KMS-11 (cell line): Measurements from ENCODE around the gene LIMK1.

Source experiments
- H2AFZ ChIP-seq: fragments of 200-600 bp; sonication (generic); 2 replicates; pipeline ENCODE4 v1.6.1; 2016; ENCODE audit warnings: antibody characterized with exemption, mixed run types, low read depth
- H3K27ac ChIP-seq: fragments of 200-600 bp; sonication (generic); 2 replicates; pipeline ENCODE4 v1.6.1; 2016; ENCODE audit warnings: mild to moderate bottlenecking, mixed run types
- H3K27me3 ChIP-seq: fragments of 200-600 bp; sonication (generic); 2 replicates; pipeline ENCODE4 v1.6.1; 2017; ENCODE audit warnings: mild to moderate bottlenecking, low read depth, mixed run types, moderate library complexity; ENCODE audit not compliant: insufficient read depth
- H3K36me3 ChIP-seq: fragments of 200-600 bp; sonication (generic); 2 replicates; pipeline ENCODE4 v1.6.1; 2017; ENCODE audit warnings: mild to moderate bottlenecking, mixed run types; ENCODE audit not compliant: insufficient read depth
- H3K4me1 ChIP-seq: fragments of 200-600 bp; sonication (generic); 2 replicates; pipeline ENCODE4 v1.6.1; 2016; ENCODE audit warnings: mild to moderate bottlenecking, low read depth, mixed run types; ENCODE audit not compliant: poor library complexity, severe bottlenecking
- H3K4me2 ChIP-seq: fragments of 200-600 bp; sonication (generic); 2 replicates; pipeline ENCODE4 v1.7.0; 2016; ENCODE audit warnings: mild to moderate bottlenecking, mixed run types
- H3K4me3 ChIP-seq: fragments of 200-600 bp; sonication (generic); IDR thresholded peaks from 2 replicates; pipeline ENCODE4 v1.6.1; 2017; ENCODE audit warnings: low read depth, low read length, mixed read lengths; ENCODE audit not compliant: insufficient read depth
- H3K79me2 ChIP-seq: fragments of 200-600 bp; sonication (generic); 2 replicates; pipeline ENCODE4 v1.6.1; 2016; ENCODE audit warnings: low read depth, mixed run types; ENCODE audit not compliant: insufficient read depth
- H3K9ac ChIP-seq: fragments of 200-600 bp; sonication (generic); 2 replicates; pipeline ENCODE4 v1.6.1; 2016; ENCODE audit warnings: mild to moderate bottlenecking, mixed run types
- H4K20me1 ChIP-seq: fragments of 200-600 bp; sonication (generic); 2 replicates; pipeline ENCODE4 v1.6.1; 2016; ENCODE audit warnings: mild to moderate bottlenecking, mixed run types; ENCODE audit not compliant: insufficient read depth
- CTCF ChIP-seq: fragments of 200-600 bp; sonication (generic); conservative IDR thresholded peaks from 2 replicates; pipeline ENCODE4 v1.6.1; 2017; ENCODE audit warnings: low read depth, mild to moderate bottlenecking, antibody characterized with exemption, low read length, moderate library complexity, mixed read lengths

Gene LIMK1

DNA sequence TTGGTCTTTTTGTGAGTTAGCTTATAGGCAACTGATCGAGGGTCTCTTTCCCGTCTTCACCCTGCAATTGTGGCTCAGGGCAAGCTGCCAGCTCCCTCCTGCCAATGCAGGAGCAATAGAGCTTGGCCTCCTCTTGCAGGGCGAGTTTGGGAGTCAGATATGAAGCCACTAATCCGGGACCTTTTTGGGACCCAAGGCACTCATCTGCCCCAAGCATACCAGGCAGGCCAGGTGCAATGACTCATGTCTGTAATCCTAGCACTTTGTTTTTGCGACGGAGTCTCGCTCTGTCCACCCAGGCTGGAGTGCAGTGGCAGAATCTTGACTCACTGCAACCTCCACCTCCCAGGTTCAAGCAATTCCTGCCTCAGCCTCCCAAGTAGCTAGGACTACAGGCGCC, 21.1 kb downstream of the LIMK1 start:
- Histone ChIP-seq H3K36me3 (no peaks in the 10 kb centered on the region), H3K27ac (no peak overlapping the region), H3K4me1 (no peaks in the 10 kb centered on the region), H2AFZ (no peak overlapping the region), H4K20me1 (no peaks in the 10 kb centered on the region), H3K27me3 (no peaks in the 10 kb centered on the region), H3K79me2 (no peaks in the 10 kb centered on the region), H3K4me2 (no peak overlapping the region), H3K9ac (no peak overlapping the region), H3K4me3 (no peak overlapping the region)
- no peak for TF ChIP-seq CTCF

DNA sequence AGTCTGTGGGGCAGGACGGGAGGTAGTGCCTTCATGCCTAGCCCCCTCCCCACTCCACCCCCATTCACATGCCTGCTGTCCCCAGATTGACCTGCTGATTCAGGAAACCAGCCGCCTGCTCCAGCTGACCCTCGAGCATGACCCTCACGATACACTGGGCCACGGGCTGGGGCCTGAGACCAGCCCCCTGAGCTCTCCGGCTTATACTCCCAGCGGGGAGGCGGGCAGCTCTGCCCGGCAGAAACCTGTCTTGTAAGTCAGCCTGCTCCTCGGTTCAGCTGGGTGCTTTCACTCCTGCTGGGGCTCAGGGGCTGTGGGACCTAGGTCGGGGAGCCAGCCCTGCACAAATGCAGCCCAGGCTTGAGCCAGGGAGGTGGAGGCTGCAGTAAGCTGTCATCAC, 22.4 kb downstream of the LIMK1 start:
- Histone ChIP-seq H4K20me1 (no peaks in the 10 kb centered on the region), H3K4me2 (no peak overlapping the region), H3K79me2 (no peaks in the 10 kb centered on the region), H3K9ac (no peak overlapping the region), H3K27me3 (no peaks in the 10 kb centered on the region), H3K27ac (no peak overlapping the region), H3K36me3 (no peaks in the 10 kb centered on the region), H2AFZ (no peak overlapping the region), H3K4me1 (no peaks in the 10 kb centered on the region), H3K4me3 (no peak overlapping the region)
- TF ChIP-seq CTCF, result no peak

DNA sequence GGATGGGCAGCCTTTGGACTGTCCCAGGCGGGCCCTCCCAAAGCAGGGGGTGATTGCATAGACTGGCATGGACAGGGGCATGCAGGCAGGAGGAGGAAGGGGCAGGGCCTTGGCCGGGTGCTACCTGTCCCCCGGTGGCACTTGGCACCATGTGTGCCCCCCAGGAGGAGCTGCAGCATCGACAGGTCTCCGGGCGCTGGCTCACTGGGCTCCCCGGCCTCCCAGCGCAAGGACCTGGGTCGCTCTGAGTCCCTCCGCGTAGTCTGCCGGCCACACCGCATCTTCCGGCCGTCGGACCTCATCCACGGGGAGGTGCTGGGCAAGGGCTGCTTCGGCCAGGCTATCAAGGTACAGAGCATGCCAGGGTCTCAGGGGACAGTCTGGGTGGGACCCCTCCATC, 23.2 kb downstream of the LIMK1 start:
- no peaks in the 10 kb centered on the region for H3K4me1 ChIP-seq
- no peak overlapping the region for H2AFZ ChIP-seq
- H3K79me2 ChIP-seq, result no peaks in the 10 kb centered on the region

GRCh38 chr7:74115326-74115725, 31.7 kb downstream of the LIMK1 start:
- Histone ChIP-seq H3K27ac (no peak overlapping the region), H3K79me2 (no peaks in the 10 kb centered on the region)

More for the DNA sequence above, 23.2 kb downstream of the LIMK1 start:
- no peak overlapping the region for H3K4me3 ChIP-seq
- no peak overlapping the region for H3K9ac ChIP-seq
- no peak overlapping the region for H3K4me2 ChIP-seq
- H3K27ac ChIP-seq, result no peak overlapping the region
- TF ChIP-seq CTCF, result no peak
- H4K20me1 ChIP-seq, result no peaks in the 10 kb centered on the region
- no peaks in the 10 kb centered on the region for H3K27me3 ChIP-seq
- no peaks in the 10 kb centered on the region for H3K36me3 ChIP-seq

More at GRCh38 chr7:74115326-74115725, 31.7 kb downstream of the LIMK1 start:
- H3K4me2 ChIP-seq, result no peak overlapping the region
- no peaks in the 10 kb centered on the region for H3K4me1 ChIP-seq
- H3K36me3 ChIP-seq, result no peaks in the 10 kb centered on the region
- TF ChIP-seq CTCF, result no peak
- H4K20me1 ChIP-seq, result no peaks in the 10 kb centered on the region
- H3K27me3 ChIP-seq, result no peaks in the 10 kb centered on the region
- no peak overlapping the region for H2AFZ ChIP-seq
- no peak overlapping the region for H3K9ac ChIP-seq
- H3K4me3 ChIP-seq, result no peak overlapping the region
